Stimulated activated CD8-positive, alpha-beta memory T cell treated with anti-CD3 and anti-CD28 coated beads, Interleukin-12 subunit alpha, Interleukin-12 subunit beta, amount 100 ng/mL, for 1 hour (primary cell): ENCODE results near the gene MAP1B.

Source experiments
- DNase-seq: peaks from one replicate; pipeline ENCODE4 v3.0.0-alpha.2; 2020; ENCODE audit warnings: low read depth

Gene MAP1B

GRCh38 chr5:72194846-72195245 is 87.6 kb downstream of the MAP1B start:
- no peak for DNase-seq

GRCh38 chr5:72195581-72195980 is 88.3 kb downstream of the MAP1B start:
- DNase-seq = no peak

- DNase-seq = no peak
Measured at GRCh38 chr5:72197393-72197792, 90.1 kb downstream of the MAP1B start.

GRCh38 chr5:72199681-72200080 is 92.4 kb downstream of the MAP1B start:
- DNase-seq = no peak

GRCh38 chr5:72202331-72202825 is 95.1 kb downstream of the MAP1B start:
- DNase-seq = no peak

- no peak for DNase-seq
Measured at GRCh38 chr5:72203251-72203845, 96.1 kb downstream of the MAP1B start.

- no peak for DNase-seq
Measured at GRCh38 chr5:72204946-72205345, 97.7 kb downstream of the MAP1B start.

GRCh38 chr5:72205431-72206009 is 98.2 kb downstream of the MAP1B start:
- DNase-seq = no peak

- no peak for DNase-seq
Measured at GRCh38 chr5:72206160-72206559, 98.9 kb downstream of the MAP1B start.

- DNase-seq = no peak
Measured at GRCh38 chr5:72206994-72207393, 99.7 kb downstream of the MAP1B start.

GRCh38 chr5:72208324-72208926 is 101.2 kb downstream of the MAP1B start:
- DNase-seq = no peak

- no peak for DNase-seq
Measured at GRCh38 chr5:72209147-72210115, 102.2 kb downstream of the MAP1B start.

GRCh38 chr5:72210888-72211678 is 103.8 kb downstream of the MAP1B start:
- DNase-seq = no peak

GRCh38 chr5:72212171-72212570 is 104.9 kb downstream of the MAP1B start:
- DNase-seq = no peak

GRCh38 chr5:72213482-72213881 is 106.2 kb downstream of the MAP1B start:
- DNase-seq = no peak

GRCh38 chr5:72214168-72214567 is 106.9 kb downstream of the MAP1B start:
- no peak for DNase-seq

- no peak for DNase-seq
Measured at GRCh38 chr5:72216756-72217155, 109.5 kb downstream of the MAP1B start.

GRCh38 chr5:72221099-72221498 is 113.8 kb downstream of the MAP1B start:
- DNase-seq = no peak

- no peak for DNase-seq
Measured at GRCh38 chr5:72221541-72221940, 114.3 kb downstream of the MAP1B start.

- no peak for DNase-seq
Measured at GRCh38 chr5:72222521-72222920, 115.2 kb downstream of the MAP1B start.

- no peak for DNase-seq
Measured at GRCh38 chr5:72223371-72223770, 116.1 kb downstream of the MAP1B start.
